IPS DF 6.9 (cell line): Measurements from ENCODE around the gene SCARB2.

ENCODE experiments used
- DNase-seq: peaks from one replicate; pipeline ENCODE4 v3.0.0-alpha.2; 2013; ENCODE audit warnings: low read depth, low spot score
- H3K27ac ChIP-seq: one replicate; pipeline ENCODE4 v1.5.1; 2013; ENCODE audit warnings: low read length, control low read depth
- H3K27me3 ChIP-seq: 2 replicates; pipeline ENCODE4 v1.6.1; 2013; ENCODE audit warnings: mild to moderate bottlenecking, low read length; ENCODE audit not compliant: control insufficient read depth, insufficient read depth
- H3K36me3 ChIP-seq: 2 replicates; pipeline ENCODE4 v1.6.1; 2013; ENCODE audit warnings: low read length; ENCODE audit not compliant: control insufficient read depth, insufficient read depth
- H3K4me1 ChIP-seq: 2 replicates; pipeline ENCODE4 v1.6.1; 2013; ENCODE audit warnings: low read length; ENCODE audit not compliant: control insufficient read depth, insufficient read depth
- H3K4me3 ChIP-seq: 2 replicates; pipeline ENCODE4 v1.5.1; 2013; ENCODE audit warnings: mild to moderate bottlenecking, low read length
- H3K9me3 ChIP-seq: 2 replicates; pipeline ENCODE4 v1.6.1; 2013; ENCODE audit warnings: low read length, inconsistent platforms; ENCODE audit not compliant: control insufficient read depth, insufficient read depth
- WGBS: extraction: QIAGEN DNeasy Blood & Tissue Kit; methylation state at CpG from one replicate; pipeline ENCODE4 v1.1.7; 2013; ENCODE audit warnings: mixed read lengths, missing lambda C conversion rate; ENCODE audit not compliant: insufficient read length, insufficient coverage; 5-methylcytosine and 5-hydroxymethylcytosine counted together

Gene SCARB2

DNA sequence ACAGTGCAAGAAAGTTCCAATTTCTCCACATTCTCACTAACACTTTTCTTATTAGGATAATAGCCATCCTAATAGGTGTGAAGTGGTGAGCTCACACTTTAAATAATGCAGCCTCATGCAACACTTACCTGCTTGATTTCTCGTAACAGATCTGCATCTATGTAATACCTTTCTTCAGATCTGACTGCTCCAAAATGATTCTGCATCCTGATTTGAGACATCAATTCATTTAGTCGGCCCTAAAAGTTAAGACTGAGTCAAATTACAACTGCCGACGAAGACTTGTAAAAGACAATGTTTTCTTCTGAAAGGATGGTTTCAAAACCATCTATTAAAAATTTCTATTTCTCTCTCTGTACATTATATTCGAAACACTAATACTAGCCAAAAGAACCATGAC is 96.1 kb downstream of the SCARB2 start:
- no peaks in the 10 kb centered on the region for H3K27me3 ChIP-seq
- H3K4me3 ChIP-seq: no peak overlapping the region
- WGBS: 100% methylated on average over 1 of the region's 5 CpGs
- H3K9me3 ChIP-seq: no peaks in the 10 kb centered on the region
- H3K36me3 ChIP-seq: peaks cover 12% of the 10 kb centered on the region; the same call in 1 of the 2 replicates
- H3K27ac ChIP-seq: no peak overlapping the region
- no peaks in the 10 kb centered on the region for H3K4me1 ChIP-seq
- DNase-seq: no peak

- H3K36me3 ChIP-seq: peaks cover 12% of the 10 kb centered on the region; the same call in 1 of the 2 replicates
These were observed 96.8 kb downstream of the SCARB2 start for GRCh38 chr4:76116821-76117220.

More at GRCh38 chr4:76116821-76117220, 96.8 kb downstream of the SCARB2 start:
- no peaks in the 10 kb centered on the region for H3K4me1 ChIP-seq
- no peaks in the 10 kb centered on the region for H3K9me3 ChIP-seq
- no peak overlapping the region for H3K27ac ChIP-seq
- WGBS: no CpG with 5 or more reads among the region's 1 CpG
- no peak overlapping the region for H3K4me3 ChIP-seq
- H3K27me3 ChIP-seq: no peaks in the 10 kb centered on the region
- DNase-seq: no peak
